Fibroblast of lung (primary cell): Measurements from ENCODE around the gene GPC6.

Source experiments
- EZH2 ChIP-seq: IDR thresholded peaks from 2 replicates; pipeline ENCODE4 v1.5.1; 2012; ENCODE audit warnings: low read length, control low read depth, mild to moderate bottlenecking; ENCODE audit errors: missing control alignments
- TF ChIP-seq, protein P1 (sequence below), 2 donors: IDR thresholded peaks in 1 of 2; conservative IDR thresholded peaks in 1 of 2; 1 replicate in 1 of 2; 2 replicates in 1 of 2; pipeline ENCODE4 v1.5.1; 2011 to 2012; ENCODE audit warnings: low read length in 2 of 2, control low read depth in 1 of 2, inconsistent platforms in 1 of 2, low read depth in 1 of 2, mild to moderate bottlenecking in 1 of 2

- no peak for TF ChIP-seq EZH2
- TF ChIP-seq, protein P1, sequence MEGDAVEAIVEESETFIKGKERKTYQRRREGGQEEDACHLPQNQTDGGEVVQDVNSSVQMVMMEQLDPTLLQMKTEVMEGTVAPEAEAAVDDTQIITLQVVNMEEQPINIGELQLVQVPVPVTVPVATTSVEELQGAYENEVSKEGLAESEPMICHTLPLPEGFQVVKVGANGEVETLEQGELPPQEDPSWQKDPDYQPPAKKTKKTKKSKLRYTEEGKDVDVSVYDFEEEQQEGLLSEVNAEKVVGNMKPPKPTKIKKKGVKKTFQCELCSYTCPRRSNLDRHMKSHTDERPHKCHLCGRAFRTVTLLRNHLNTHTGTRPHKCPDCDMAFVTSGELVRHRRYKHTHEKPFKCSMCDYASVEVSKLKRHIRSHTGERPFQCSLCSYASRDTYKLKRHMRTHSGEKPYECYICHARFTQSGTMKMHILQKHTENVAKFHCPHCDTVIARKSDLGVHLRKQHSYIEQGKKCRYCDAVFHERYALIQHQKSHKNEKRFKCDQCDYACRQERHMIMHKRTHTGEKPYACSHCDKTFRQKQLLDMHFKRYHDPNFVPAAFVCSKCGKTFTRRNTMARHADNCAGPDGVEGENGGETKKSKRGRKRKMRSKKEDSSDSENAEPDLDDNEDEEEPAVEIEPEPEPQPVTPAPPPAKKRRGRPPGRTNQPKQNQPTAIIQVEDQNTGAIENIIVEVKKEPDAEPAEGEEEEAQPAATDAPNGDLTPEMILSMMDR (conservative IDR thresholded peaks at IDR 0.05 in 1 of 2, IDR thresholded peaks at IDR 0.05 in 1 of 2; ENCODE audit: low read depth in 1 of 2, low read length in 2 of 2): no peak
Observed at GRCh38 chr13:93797463-93797862, 570.9 kb downstream of the GPC6 start.
